ENCODE measurements around the gene SPRR2D.
"Not testable (repeated sequence)": the region's sequence is repeated elsewhere in the genome, so short reads cannot be mapped to it uniquely, and the experiment has no call there.

Gene SPRR2D

DNA sequence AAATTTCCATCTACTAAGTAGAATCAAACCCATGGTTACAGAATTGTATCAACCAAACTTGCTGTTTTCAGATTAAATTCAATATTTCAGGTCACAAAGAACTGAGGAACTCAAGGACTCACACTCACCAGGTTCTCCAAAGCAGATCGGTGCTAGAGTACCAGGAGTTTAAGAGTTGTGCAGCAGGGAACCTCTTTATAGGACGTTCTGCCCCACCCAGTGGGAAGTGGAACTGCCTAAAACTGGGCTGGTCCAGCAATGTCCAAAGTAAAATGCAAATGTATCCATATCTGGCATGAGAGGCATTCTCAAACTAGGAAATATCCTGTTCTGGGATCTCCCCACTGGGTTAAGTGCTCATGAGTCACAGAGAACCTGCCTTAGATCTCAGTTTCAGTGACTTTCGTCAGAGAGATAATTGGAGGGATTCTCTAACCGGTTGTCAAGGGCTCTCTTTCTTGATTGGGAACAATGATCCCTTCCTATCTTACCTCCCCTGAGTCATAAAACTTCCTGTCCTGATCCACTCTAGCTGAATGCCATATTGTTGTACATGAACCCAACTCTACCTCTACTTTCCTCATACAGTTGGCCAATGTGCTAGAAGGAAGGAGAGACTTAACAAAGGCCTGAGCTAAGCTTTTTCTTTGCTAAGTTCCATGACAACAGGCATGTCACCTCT is at the start of gene SPRR2D:
Gene SPRR2D, minus strand, starts transcription at position 171 of the 682 bp plus-strand sequence. CDS start 774 bp downstream, outside the sequence.
- DNase-seq = peak; percentile 59

DNA sequence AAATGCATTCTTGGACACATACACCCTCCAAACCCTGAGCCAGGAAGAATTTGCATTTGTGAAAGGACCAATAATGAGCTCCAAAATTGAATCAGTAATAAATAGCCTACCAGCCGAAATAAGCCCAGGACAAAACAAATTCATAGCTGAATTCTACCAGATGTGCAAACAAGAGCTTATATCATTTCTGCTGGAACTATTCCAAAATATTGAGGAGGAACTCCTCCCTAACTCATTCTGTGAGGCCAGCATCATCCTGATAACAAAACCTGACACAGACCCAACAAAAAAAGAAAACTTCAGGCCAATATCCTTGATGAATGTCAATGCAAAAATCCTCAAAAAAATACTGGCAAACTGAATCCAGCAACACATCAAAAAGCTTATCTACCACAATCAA is 46.7 kb upstream of the SPRR2D start:
- peak; percentile 56 for DNase-seq

DNA sequence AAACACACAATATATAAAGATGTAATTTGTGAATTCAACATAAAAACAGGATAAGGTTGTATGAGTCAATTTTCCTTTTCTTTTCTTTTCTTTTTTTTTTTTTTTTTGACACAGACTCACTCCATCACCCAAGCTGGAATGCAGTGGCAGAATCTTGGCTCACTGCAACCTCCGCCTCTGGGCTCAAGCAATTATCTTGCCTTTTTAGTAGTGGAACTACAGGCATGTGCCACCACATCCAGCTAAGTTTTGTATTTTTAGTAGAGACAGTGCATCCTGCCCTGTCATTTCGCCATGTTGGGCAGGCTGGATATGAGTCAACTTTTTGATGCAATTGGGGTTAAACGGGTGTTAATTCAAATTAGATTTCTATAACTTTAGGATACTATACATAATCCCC is 40.8 kb upstream of the SPRR2D start:
- no peak for DNase-seq

DNA sequence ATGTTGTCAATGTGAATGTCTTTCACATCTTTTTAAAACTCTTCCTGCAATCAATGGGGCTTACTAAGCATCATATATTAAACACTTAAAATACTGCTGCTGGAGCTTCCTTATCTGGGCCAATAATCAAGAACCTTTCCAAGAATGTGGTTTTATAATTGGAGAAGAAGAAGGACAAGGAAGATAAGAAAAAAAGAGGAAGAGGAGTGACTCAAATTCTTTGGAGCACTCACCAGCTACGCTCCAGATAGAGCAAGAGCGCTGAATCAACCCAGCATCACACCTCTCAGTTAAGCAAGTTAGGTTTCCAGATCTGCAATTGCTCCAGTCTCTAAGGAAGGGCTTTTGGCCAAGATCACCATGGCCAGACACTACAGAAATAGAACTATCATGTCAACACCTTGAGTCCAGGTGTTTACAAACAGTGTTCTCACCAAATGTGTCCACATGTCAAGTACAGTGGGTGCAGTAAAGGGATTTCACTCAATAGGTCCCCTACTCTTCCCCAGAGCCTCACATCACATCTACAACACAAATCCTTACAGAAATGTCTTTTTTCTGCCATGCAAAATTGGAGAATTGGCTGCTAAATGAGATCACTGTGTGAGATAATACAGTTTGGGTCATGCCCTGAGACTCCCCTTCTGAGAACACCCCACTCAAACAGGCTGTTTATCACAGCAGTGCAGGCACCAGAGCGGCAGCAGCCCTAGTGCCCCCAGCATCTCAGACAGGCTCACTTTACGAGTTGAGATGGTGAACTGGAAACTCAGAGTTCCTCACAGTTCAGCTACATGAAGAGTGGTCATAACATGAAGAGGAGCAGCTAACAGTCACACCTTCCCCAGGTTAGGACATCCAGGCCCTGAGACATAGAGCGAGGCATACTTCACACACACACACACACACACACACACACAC is 32.1 kb upstream of the SPRR2D start:
- DNase-seq = peak; percentile 76

DNA sequence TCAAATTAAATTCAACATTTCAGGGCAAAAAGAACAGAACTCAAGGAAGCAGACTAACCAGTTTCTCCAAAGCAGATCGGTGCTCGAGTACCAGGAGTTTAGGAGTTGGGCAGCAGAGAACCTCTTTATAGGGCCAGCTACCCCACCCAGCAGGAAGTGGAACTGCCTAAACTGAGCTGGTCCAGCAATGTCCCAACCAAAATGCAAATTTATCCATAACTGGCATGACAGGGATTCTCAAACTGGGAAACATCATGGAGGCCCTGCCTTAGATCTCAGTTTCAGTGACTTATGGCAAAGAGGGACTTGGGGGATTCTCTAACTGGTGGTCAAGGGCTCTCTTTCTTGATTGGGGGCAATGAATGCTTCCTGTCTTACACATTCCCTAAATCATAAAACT is 30.6 kb upstream of the SPRR2D start, which contains the start of gene SPRR2B:
Gene SPRR2B, minus strand, starts transcription at position 101 of the 400 bp plus-strand sequence. CDS start 772 bp downstream, outside the sequence.
- DNase-seq = no peak

DNA sequence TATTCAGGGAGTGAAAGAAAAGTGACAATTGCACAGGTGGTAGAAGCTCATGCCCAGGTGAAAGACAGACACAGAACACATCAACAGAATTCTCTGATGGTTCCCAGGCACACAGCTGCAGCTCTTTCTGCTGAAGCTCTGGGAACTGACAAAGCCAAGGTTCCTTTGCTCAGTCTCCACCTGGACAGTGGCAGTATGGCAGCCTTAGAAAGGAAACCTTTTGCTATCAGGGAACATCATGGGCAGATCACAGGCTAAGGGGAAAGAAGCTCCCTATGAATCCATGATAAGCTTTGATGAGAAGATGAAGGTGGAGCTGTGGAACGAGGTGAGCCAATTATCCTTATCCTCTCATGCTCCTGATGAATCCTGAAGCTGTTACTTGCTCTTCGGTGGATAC is 29.3 kb upstream of the SPRR2D start:
- DNase-seq = no peak

DNA sequence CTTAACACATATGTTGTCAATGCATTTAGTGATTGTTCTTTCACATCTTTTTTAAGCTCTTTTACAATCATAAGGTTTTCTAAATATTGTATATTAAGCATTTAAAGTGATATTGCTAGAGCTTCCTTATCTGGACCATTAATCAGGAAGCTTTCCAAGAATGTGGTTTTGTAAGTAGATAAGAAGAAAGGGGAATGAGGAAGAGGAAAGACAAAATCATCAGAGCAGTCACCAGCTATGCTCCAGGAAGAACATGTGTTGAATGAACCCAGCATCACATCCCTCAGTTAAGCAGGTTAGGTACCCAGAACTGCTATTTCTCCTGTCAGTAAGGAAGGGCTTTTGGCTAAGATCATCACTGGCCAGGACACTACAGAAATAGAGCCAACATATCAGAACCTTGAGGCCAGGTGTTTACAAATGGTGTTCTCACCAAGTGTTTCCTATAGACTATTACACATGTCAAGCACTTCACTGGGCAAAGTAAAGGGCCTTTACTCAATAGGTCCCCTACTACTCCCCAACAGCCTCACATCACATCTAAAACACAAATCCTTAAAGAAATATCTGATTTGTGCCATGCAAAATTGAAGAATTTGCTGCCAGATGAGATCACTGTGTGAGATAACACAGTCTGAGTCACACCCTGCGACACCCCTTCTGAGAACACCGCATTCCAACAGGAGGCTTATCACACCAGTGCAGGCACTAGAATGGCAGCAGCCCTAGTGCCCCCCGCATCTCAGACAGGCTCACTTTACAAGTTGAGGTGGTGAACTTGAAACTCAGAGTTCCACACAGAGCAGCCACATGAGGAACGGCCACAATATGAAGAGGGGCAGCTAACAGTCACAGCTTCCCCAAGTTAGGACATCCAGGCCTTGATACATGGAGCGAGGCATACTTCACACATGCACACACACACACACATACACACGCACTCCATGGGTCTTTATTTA is 18.2 kb upstream of the SPRR2D start:
- DNase-seq = peak; percentile 91

DNA sequence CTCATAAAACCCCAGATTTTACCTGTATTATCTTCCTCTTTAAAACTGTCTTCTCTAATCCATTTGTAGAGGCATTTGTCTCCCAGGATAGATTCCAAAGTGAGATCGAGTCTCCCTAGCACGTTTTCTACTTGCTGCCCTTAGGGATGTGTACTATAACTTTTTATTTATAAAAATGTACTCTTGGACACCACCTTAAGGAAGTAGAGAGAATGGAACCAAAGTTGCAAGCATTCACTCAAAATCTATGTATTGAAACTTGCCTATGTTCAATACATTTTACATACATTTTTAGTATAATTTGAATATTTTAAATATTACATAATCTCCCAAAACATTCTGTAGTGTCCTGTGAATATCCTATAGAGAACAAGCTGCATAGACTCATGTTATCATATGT is 17.2 kb upstream of the SPRR2D start:
- peak; percentile 57 for DNase-seq

DNA sequence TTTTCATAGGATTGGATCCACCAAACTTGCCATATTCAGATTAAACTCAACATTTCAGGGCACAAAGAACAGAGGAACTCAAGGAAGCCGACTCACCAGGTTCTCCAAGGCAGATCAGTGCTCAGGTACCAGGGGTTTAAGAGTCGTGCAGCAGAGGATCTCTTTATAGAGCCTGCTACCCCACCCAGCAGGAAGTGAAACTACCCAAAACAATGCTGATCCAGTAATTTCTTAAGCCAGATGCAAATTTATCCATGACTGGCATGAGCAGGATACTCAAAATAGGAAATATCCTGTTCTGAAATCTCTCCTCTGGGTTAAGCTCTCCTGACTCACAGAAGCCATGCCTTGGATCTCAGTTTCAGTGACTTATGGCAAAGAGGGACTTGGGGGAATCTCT is 16.5 kb upstream of the SPRR2D start, which contains the start of gene SPRR2A:
Gene SPRR2A, minus strand, starts transcription at position 138 of the 400 bp plus-strand sequence. CDS start 777 bp downstream, outside the sequence.
- DNase-seq = no peak

DNA sequence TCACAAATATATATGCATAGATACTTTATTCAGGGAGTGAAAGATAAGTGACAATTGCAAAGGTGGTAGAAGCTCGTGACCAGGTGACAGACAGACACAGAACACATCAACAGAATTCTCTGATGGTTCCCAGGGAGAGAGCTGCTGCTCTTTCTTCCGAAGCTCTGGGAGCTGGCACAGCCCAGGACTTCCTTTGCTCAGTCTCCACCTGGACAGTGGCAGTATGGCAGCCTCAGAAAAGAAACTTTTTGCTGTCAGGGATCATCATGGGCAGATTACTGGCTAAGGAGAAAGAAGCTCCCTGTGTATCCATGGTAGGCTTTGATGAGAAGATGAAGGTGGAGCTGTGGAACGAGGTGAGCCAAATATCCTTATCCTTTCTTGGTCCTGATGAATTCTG is 15.2 kb upstream of the SPRR2D start:
- DNase-seq = not testable (repeated sequence)

DNA sequence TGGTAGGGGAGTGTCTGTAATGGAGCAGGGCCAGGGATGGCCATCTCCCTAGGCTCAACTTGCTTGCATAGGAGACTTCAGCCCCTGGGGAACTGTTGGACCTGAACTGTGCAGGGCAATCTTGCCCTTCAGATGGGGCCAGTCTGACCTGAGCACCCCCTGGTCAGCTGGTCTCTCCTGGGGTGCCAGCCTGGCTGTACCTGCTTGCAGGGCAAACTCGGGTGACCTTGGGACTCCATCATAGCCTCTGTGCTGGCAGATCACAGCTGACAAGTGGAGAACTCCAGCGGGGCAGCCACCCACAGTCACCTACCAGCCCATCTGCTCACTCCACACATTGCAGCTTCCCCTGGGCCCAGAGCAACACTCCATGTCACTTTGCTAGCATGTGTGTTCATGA is 8.3 kb upstream of the SPRR2D start:
- no peak for DNase-seq

DNA sequence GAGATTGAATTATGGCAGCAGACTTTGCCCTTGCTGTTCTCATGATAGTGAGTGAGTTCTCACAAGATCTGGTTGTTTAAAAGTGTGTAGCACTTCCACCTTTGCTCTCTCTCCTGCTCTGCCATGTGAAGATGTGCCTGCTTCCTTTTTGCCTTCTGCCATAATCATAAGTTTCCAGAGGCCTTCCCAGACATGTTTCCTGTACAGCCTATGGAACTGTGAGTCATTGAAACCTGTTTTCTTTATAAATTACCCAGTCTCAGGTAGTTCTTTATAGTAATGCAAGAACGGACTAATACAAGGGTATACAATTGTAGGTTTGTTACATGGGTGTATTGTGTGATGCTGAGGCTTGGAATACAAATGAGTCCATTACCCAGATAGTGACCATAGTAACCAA is 5.7 kb downstream of the SPRR2D start:
- DNase-seq = no peak

DNA sequence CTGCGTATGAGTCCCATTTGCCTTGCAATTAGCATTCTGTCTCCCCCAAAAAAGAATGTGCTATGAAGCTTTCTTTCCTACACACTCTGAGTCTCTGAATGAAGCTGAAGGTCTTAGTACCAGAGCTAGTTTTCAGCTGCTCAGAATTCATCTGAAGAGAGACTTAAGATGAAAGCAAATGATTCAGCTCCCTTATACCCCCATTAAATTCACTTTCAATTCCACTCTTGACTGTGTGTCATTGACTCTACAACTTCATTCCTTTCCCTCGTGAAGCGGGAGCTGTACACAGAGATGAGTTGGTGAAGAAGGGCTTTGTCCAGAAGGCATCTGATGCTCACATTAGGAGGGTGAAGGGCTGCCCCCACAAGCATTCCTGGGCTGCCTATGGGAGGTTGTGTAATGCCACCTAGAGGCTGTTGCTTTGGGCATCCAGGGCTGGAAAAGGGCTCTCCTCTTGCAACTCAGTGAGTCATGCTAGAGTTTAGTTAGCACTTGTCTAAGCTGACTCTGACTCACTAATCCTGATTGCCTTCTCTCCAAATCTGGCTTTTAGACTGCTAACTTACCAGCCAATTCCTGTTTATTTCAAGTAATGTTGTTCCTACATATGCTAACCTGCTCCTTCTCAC is 8.1 kb downstream of the SPRR2D start:
- DNase-seq = peak; percentile 66

DNA sequence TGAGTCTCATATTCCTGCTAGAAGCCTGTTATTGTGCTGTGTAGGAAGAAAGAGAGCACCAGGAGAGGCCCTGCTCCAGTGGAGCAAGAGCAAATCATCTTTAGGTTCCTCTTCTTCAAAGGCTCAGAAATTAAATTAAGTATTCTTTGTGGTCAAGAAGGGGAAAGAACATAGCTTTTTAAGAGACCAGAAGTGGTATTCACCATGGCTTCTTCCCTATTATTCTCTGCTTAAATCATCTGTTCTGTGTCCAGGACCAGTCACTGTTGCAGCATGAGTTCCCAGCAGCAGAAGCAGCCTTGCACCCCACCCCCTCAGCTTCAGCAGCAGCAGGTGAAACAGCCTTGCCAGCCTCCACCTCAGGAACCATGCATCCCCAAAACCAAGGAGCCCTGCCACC is 8.8 kb downstream of the SPRR2D start:
- DNase-seq = no peak

DNA sequence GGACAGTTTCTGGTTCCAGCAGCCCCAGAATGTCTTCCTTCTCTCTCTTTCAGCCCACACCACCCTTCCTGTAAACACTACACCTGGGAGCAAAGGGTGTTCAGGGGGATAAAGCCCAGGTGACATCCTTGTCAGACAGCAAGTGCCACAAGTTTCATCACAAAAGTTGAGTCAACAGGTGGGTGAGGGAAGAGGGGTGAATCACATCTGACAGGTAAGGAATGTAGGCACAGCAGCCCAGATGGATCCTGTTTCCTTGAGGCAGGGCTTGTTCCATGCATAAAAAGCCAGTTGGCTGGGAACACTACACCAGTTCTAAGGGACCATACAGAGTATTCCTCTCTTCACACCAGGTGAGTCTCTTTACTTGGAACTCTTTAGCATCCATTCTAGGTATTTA is 10.0 kb downstream of the SPRR2D start, which contains the start of gene SPRR1B:
Gene SPRR1B, plus strand, starts transcription at position 309 of the 400 bp plus-strand sequence. CDS start 1,143 bp downstream, outside the sequence.
- DNase-seq = no peak

DNA sequence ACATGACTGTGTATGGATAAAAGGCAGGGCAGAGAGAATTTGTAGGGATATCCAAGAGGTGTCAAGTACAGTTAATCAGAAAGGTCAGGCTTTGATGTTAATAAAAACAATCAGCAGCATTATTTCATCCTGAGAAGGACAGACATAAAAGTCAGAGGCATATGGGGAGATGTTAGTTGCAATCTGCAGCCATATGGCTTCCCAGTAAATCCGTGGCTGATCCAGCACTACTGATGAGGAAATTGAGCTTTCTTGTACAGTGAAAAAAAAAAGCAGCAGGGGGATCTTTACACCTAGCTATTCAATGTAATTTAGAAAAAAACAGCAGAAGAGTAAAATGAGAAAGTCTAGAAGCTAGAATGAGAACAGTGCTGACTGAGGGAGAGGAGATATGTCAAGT is 12.2 kb downstream of the SPRR2D start:
- no peak for DNase-seq

DNA sequence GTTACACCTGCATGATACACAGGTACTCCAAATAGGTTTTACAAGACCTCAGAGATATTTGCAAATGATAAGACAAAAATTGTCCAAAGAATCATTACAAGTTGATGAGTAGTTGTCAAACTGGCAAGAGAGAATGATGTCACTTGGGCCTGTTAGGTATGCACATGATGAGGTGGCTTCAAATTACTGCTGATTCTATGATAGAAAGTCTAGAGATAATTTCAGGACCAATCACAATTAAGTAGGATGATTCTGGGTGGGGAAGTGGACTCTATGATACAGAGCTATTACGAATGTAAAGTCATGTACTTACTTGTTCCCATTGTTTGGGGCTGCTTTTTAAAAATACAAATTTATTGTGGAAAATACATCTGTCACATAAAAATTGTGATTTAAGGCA is 15.1 kb downstream of the SPRR2D start:
- DNase-seq = no peak

DNA sequence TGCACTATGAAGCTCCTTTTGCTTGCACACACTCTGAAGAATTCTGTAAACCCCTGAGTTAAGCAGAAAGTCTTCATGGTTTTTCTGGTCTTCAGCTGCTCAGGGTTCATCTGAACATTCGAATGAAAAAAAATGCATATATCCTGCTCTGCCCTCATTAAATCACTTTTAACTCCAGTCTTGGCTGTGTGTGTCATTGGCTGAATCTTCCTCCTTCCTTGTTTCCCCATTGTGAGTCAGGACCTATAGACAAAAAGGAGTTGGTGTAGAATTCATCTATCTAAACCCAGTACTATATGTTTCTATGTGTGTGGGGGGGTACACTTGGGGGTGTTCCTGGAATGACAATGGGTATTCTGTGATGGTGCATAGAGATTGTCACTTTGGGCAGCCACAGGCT is 16.5 kb downstream of the SPRR2D start:
- no peak for DNase-seq

DNA sequence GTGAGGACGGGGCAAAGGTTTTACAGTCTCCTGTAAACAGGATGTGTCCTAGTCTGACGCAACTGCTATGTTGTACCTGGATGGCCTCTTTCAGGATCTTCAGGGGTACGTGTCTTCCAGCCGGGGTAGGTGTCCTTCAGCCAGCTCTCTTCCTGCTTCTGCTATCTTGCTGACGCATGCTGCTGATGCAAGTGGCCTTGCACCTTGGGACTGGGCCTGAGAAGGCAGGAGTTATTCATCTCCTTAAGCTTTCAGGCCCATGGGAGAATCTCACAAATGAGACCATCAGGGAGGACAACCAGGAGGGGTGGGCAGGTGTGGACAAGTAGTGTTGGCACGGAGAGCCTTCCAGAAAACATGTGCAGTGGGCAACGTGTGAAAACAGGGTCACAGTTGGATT is 17.8 kb downstream of the SPRR2D start:
- no peak for DNase-seq

DNA sequence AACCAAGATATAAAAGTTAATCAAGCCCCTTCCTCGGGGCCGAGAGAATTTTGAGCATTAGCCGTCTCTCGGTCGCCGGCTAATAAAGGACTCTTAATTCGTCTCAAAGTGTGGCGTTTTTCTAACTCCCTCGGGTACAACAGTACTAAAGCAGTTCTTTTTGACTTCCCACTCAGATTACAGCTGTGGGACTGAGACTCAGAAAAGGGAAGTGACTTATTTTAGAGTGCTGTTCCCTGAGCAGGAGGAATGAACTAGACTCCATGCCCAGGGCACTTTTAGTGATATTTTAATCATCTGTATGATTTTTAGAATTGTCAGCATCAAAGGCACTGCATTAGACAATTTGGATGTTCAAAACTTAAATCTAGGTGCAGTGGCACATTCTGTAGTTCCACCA is 18.6 kb downstream of the SPRR2D start:
- peak; percentile 71 for DNase-seq

DNA sequence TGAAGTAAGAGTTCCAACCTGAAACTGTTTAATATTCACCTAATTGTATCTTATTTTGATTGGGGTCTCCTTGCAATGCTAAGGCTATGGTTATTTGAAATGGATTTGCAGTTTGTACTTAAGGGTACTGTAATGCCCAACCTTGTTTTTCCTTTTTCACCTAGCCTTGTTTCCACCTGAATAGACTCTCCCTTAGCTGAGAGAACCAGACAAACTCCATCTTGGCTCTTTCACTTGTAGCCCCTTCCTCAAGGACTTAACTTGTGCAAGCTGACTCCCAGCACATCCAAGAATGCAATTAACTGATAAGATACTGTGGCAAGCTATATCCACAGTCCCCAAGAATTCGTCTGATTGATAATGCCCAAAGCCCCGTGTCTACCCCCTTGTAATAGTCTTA is 19.1 kb downstream of the SPRR2D start:
- not testable (repeated sequence) for DNase-seq

DNA sequence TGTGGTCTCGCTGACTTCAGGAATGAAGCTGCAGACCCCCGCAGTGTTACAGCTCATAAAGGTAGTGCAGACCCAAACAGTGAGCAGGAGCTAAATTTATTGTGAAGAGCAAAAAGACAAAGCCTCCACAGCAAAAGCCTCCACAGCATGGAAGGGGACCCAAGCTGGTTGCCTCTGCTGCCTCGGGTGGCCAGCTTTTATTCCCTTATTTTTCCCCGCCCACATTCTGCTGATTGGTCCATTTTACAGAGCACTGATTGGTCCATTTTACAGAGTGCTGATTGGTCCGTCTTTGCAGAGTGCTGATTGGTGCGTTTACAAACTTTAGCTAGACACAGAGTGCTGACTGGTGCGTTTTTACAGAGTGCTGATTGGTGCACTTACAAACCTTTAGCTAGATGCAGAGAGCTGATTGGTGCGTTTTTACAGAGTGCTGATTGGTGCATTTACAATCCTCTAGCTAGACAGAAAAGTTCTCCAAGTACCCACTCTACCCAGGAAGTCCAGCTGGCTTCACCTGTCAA is 29.6 kb downstream of the SPRR2D start:
- DNase-seq = not testable (repeated sequence)

Data from OCI-M1 (cell line).